HG03066 (cell line): Measurements from ENCODE around the gene SHROOM4.

Experiments used
- ATAC-seq: cut with Tn5 transposase; IDR thresholded peaks from one replicate; pipeline ENCODE4 v1.9.1; 2021; ENCODE audit warnings: low read depth; ENCODE audit not compliant: unreplicated experiment

Gene SHROOM4

GRCh38 chrX:50629774-50630173 lies 184.2 kb downstream of the SHROOM4 start:
- no peak for ATAC-seq

GRCh38 chrX:50627696-50628095 lies 186.3 kb downstream of the SHROOM4 start:
- no peak for ATAC-seq

DNA sequence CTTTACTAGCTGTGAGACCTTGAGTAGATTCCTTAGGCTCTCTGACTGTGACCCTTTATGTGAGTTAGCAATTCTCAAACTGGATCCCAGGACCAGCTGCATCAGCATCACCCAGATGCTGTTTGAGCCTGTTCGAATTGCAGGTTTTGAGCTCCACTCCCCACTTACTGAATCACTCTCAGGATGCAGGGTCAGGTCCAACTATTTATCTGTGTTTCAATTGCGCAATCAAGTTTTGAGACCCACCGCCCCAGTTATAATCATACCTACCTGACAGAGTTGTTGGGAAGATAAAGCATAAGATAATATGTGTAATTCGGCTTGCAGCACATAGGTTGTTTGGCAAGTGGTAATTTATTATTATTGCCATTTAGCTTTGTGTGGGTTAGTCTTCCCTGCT lies 187.6 kb downstream of the SHROOM4 start:
- ATAC-seq = no peak

DNA sequence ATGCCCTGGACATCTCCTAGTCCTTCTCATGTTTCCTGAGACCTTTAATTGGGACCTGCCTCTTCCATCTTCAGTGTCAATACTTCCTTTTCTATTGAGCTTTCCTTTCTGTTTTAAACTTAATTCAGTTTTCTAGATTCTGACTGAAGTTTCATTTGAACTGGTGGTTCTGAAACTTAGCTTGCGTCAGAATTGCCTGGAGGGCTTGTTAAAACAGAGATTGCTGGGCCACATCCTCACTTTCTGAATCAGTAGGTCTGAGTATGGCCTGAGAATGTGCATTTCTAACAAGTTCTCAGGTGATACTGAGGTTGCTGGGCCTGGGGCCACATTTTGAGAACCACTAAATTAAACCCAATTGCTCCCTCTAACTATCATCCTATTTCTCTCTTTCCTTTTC lies 191.2 kb downstream of the SHROOM4 start:
- no peak for ATAC-seq

DNA sequence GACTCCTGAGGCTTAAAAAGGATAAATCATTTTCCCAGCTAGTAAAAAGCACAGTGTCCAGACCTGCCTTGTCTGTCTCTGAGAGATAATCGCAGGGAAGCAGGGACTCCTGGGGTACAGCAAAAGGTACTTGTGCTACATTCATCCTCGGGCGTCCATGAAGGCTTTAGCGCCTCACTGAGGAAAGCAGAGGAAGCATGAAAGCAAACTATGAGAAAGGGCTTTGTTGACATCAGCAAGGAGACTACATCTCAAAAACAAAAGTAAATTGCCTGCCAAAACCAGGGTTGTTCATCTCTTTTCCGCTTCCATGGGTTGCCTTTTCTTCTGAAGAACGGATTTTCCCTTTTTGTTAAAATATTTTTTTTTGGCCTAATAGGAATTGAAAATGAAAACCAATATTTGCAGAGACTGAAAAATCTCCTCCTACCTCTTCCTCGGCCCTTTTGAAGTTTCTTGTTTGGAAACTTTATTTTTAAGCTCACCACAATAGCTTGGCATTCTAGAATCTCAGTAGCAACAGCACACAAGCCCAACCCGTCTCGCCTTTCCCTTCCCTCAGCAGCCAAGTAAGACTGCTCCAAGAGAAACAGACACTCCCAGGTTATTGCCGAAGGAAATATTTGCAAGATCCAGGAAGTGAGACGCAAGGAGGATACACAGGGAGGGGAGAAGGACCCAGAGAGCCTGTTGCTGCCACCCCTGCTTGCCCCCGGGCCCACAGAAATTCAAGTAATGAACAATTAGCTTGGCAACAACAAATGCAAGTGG lies 195.0 kb downstream of the SHROOM4 start:
- no peak for ATAC-seq

- ATAC-seq = no peak
Measured at GRCh38 chrX:50617183-50617582, 196.8 kb downstream of the SHROOM4 start.

DNA sequence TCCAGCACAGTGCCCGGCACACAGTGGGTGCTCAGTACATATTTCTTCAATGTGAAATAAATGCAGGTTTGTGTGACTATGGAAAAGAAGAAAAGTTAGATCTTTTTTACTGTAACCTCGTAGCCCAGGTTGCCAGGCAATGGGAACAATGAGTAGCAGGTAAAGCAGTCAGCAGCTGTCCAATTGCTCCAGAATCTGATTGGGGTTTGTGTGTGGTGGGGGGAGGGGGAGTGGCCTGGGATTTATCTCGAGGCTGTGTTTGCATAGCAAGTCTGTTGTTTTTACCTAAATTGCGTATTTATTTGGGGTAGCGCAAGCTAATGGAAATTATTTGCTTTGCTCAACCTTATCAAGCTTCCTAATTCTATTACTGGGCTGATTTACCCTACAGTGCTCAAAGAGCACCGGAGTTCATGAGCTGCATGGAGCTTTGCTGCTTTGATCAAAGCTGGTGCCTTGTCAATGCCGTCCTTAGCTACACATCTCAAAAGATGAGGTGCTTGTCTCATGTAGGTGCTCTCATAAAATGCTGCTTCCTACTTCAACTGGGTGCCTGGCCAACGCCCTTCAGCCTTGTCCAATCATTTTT lies 198.3 kb downstream of the SHROOM4 start:
- no peak for ATAC-seq

DNA sequence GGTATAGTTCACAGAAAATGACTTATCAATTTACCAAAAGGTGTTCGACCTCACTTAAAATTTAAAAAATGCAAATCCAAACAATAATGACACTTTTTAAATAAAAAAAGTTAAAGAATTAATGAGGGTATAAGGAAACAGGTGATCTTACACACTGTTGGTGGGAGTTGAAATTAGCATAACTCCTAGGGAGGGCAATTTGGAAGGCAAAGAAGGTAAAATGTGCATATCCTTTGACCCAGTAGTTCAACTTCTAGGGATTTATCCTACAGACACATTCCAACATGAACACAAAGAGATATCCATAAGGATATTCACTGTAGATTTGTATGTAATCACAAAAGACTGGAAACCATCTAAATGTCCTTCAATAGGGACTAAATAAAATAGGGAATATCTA lies 199.5 kb downstream of the SHROOM4 start:
- no peak for ATAC-seq

- no peak for ATAC-seq
Measured at GRCh38 chrX:50613846-50614245, 200.1 kb downstream of the SHROOM4 start.

DNA sequence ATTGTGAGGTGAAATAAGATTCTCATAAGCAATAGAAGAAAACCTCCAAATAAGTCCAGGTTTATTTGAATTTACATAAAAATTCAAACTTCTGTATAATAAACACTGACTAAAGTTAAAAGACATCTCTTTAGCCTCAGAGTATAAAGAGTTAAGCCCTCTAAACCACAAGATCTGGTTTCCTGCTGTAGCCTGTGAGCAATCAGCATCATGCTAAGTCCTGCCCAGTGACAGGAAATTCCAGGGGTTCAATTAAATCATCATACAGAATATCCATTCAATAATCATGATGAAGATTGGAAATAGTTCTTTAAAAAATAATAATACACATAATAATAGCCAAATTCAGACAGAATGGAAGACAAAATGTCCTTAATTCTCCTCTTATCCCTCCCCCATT lies 204.2 kb downstream of the SHROOM4 start:
- no peak for ATAC-seq

GRCh38 chrX:50606300-50606950 lies 207.6 kb downstream of the SHROOM4 start:
- no peak for ATAC-seq

- ATAC-seq = no peak
Measured at GRCh38 chrX:50596056-50596455, 217.9 kb downstream of the SHROOM4 start.

- no peak for ATAC-seq
Measured at GRCh38 chrX:50594788-50595187, 219.2 kb downstream of the SHROOM4 start.

- ATAC-seq = no peak
Measured at GRCh38 chrX:50586980-50587379, 227.0 kb downstream of the SHROOM4 start.

DNA sequence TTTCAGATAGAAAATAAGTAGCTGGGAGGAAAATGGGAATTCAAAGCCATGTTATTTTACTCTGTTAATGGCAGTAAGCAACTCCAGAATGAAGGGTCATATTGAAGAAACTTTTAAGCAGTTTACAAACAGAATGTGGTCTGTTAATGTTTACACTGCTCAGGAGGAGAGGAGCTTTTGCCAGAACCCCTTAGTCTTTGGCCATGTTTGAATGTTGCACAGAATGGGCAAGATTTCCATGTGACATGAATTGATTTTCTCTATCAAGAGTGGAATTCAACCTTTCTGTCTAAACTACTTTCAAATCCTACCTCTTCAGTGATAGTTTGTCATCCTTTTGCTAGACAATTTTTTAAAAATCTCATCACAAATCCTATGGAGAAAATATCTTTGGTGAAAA lies 227.6 kb downstream of the SHROOM4 start:
- no peak for ATAC-seq

GRCh38 chrX:50581405-50581804 lies 232.6 kb downstream of the SHROOM4 start:
- ATAC-seq = no peak

- ATAC-seq = no peak
Measured at GRCh38 chrX:50579955-50580354, 234.0 kb downstream of the SHROOM4 start.

DNA sequence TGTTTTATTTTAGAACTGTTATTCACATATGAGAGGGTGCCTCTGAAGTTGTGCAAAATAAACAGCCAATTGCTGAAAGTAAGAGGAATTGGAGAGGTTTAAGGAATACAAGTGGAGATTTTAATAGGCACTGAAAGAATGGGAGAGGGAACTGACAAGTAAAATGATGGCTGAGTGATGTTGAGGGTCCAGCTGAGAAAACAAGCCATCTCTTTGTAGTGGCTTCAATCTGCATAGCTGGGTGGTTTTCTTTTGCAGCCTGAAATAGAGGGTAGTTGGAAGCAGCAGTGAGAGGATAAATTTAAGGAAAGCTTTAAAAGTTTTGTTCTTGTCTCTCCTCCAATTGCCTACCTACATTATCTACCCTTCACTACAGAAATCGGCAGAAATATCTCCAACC lies 236.7 kb downstream of the SHROOM4 start:
- no peak for ATAC-seq

GRCh38 chrX:50567636-50568035 lies 246.4 kb downstream of the SHROOM4 start:
- ATAC-seq = no peak

DNA sequence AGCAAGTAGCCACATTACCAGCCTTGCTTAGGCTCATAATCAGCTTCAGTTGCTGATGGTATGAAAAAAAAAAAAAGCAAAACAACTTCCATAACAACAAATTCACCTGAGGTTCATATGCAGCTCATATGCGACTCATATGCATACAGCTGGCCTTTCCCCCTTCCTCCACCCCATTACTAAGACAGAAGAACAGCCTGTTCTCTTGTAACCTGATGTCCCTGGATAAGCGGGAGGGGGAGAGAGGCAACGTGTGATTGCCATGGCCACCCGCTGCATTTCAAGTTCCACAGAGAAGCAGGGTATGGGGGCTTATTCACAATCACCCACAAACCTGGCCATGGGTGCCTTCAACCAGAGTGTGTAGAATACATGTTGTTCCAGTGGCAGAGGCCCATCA lies 248.3 kb downstream of the SHROOM4 start:
- ATAC-seq = no peak
